ENCODE measurements around the gene MAPK10. TPM values are rescaled to one million over a fixed set of nuclear protein-coding genes. Genes with fewer than 3 reads are reported as not detected.

MAPK10 gene
- total and polyA plus RNA-seq, 10 of the 15 experiments (the other 5 are each of a cell fraction or from before 2014, with no cell fraction given), result 1.1 to 4.2 (median 2.4) TPM

DNA sequence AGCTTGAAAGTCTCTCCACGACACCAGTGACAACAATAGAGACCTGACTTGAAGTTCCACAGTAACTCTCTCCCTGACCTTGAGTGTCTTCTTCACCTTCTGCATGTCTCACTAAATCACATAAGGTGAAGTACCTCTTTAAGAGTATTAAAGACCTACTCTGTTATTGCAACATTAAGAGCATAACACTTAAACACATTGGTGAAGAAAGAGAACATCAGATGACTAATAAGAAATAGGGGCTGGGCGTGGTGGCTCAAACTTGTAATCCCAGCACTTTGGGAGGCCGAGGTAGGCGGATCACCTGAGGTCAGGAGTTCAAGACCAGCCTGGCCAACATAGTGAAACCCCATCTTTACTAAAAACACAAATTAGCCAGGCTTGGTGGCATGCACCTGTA is 33.9 kb upstream of the MAPK10 start:
- Histone ChIP-seq H3K27ac (ENCODE audit: control insufficient read depth, insufficient read depth) (no peak overlapping the region), H3K4me2 (ENCODE audit: control insufficient read depth, insufficient read depth) (no peak overlapping the region), H4K20me1 (ENCODE audit: control insufficient read depth, insufficient read depth) (no peaks in the 10 kb centered on the region), H3K9me3 (replicated peaks; ENCODE audit: control insufficient read depth, insufficient read depth, low read length) (no peaks in the 10 kb centered on the region), H3K9ac (ENCODE audit: control insufficient read depth, insufficient read depth, low read length) (no peak overlapping the region), H3K36me3 (ENCODE audit: control insufficient read depth in 2 of 2, insufficient read depth in 2 of 2, low read length in 1 of 2) (no peaks in the 10 kb centered on the region), H3K4me3 (no peak overlapping the region), H2AFZ (ENCODE audit: control insufficient read depth, low read depth, low read length) (no peak overlapping the region), H3K27me3 (replicated peaks in 1 of 2; ENCODE audit: control insufficient read depth in 2 of 2, insufficient read depth in 2 of 2, low read length in 1 of 2) (no peaks in the 10 kb centered on the region), H3K4me1 (ENCODE audit: control insufficient read depth, insufficient read depth, low read length) (no peaks in the 10 kb centered on the region), H3K79me2 (ENCODE audit: control insufficient read depth, insufficient read depth, low read length) (no peaks in the 10 kb centered on the region)
- no TSS peak for BruUV-seq (replicated peaks)
- TF ChIP-seq DPF2 (IDR thresholded peaks at IDR 0.05), result no peak
- TF ChIP-seq, protein P1, sequence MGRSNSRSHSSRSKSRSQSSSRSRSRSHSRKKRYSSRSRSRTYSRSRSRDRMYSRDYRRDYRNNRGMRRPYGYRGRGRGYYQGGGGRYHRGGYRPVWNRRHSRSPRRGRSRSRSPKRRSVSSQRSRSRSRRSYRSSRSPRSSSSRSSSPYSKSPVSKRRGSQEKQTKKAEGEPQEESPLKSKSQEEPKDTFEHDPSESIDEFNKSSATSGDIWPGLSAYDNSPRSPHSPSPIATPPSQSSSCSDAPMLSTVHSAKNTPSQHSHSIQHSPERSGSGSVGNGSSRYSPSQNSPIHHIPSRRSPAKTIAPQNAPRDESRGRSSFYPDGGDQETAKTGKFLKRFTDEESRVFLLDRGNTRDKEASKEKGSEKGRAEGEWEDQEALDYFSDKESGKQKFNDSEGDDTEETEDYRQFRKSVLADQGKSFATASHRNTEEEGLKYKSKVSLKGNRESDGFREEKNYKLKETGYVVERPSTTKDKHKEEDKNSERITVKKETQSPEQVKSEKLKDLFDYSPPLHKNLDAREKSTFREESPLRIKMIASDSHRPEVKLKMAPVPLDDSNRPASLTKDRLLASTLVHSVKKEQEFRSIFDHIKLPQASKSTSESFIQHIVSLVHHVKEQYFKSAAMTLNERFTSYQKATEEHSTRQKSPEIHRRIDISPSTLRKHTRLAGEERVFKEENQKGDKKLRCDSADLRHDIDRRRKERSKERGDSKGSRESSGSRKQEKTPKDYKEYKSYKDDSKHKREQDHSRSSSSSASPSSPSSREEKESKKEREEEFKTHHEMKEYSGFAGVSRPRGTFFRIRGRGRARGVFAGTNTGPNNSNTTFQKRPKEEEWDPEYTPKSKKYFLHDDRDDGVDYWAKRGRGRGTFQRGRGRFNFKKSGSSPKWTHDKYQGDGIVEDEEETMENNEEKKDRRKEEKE (IDR thresholded peaks at IDR 0.05), result no peak
- TF ChIP-seq ASH2L (IDR thresholded peaks at IDR 0.05; ENCODE audit: borderline replicate concordance, low read depth), result no peak
- no peak for TF ChIP-seq HDGF (IDR thresholded peaks at IDR 0.05)
- TF ChIP-seq MTA3 (IDR thresholded peaks at IDR 0.05; ENCODE audit: borderline replicate concordance, low read length), result no peak
- TF ChIP-seq MXI1 (IDR thresholded peaks at IDR 0.05; ENCODE audit: low read depth, low read length), result no peak
- no peak for TF ChIP-seq FOXK2 (IDR thresholded peaks at IDR 0.05)
- TF ChIP-seq STAT1 (conservative IDR thresholded peaks at IDR 0.05), result no peak
- TF ChIP-seq, protein P2, sequence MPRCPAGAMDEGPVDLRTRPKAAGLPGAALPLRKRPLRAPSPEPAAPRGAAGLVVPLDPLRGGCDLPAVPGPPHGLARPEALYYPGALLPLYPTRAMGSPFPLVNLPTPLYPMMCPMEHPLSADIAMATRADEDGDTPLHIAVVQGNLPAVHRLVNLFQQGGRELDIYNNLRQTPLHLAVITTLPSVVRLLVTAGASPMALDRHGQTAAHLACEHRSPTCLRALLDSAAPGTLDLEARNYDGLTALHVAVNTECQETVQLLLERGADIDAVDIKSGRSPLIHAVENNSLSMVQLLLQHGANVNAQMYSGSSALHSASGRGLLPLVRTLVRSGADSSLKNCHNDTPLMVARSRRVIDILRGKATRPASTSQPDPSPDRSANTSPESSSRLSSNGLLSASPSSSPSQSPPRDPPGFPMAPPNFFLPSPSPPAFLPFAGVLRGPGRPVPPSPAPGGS (IDR thresholded peaks at IDR 0.05; ENCODE audit: borderline replicate concordance, insufficient read depth, low read depth, low read length, poor library complexity, severe bottlenecking), result no peak
- no peak for TF ChIP-seq FOS (IDR thresholded peaks at IDR 0.05; ENCODE audit: borderline replicate concordance, extremely low read depth, insufficient read length)
- TF ChIP-seq ZNF207 (IDR thresholded peaks at IDR 0.05; ENCODE audit: borderline replicate concordance), result no peak
- TF ChIP-seq, protein P3, sequence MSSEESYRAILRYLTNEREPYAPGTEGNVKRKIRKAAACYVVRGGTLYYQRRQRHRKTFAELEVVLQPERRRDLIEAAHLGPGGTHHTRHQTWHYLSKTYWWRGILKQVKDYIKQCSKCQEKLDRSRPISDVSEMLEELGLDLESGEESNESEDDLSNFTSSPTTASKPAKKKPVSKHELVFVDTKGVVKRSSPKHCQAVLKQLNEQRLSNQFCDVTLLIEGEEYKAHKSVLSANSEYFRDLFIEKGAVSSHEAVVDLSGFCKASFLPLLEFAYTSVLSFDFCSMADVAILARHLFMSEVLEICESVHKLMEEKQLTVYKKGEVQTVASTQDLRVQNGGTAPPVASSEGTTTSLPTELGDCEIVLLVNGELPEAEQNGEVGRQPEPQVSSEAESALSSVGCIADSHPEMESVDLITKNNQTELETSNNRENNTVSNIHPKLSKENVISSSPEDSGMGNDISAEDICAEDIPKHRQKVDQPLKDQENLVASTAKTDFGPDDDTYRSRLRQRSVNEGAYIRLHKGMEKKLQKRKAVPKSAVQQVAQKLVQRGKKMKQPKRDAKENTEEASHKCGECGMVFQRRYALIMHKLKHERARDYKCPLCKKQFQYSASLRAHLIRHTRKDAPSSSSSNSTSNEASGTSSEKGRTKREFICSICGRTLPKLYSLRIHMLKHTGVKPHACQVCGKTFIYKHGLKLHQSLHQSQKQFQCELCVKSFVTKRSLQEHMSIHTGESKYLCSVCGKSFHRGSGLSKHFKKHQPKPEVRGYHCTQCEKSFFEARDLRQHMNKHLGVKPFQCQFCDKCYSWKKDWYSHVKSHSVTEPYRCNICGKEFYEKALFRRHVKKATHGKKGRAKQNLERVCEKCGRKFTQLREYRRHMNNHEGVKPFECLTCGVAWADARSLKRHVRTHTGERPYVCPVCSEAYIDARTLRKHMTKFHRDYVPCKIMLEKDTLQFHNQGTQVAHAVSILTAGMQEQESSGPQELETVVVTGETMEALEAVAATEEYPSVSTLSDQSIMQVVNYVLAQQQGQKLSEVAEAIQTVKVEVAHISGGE (CRISPR knock-in tag; IDR thresholded peaks at IDR 0.05), result no peak
- TF ChIP-seq MTA2 (IDR thresholded peaks at IDR 0.05; ENCODE audit: low read depth), result no peak
- no peak for TF ChIP-seq SIX5 (IDR thresholded peaks at IDR 0.05; ENCODE audit: low read depth, low read length, severe bottlenecking)
- WGBS (ENCODE audit: insufficient coverage, insufficient replicate concordance, low lambda C conversion rate, missing lambda C conversion rate), result 2% methylated on average over 4 of the region's 4 CpGs
- CTCF ChIA-PET, result interaction anchor here (1.7 kb wide), 1 partner anchor 10 kb away, joined by 6 read pairs; no protein-coding TSS in a partner anchor
- RAD21 ChIA-PET (ENCODE audit: unreplicated experiment), result no interaction called here
- POLR2A ChIA-PET, result interaction anchor here (0.7 to 0.9 kb wide), 2 partner anchors 11 to 28 kb away, joined by 3 read pairs; no protein-coding TSS in a partner anchor
- FAIRE-seq, result no peak
- ATAC-seq, result no peak
- no peak for DNase-seq (ENCODE audit: low read depth, low spot score)
- in situ Hi-C loops (cut with MboI), result no loop called here
- SMC1A ChIA-PET (ENCODE audit: uncharacterized antibody, unreplicated experiment), result no interaction called here
- intact Hi-C loops (cut with micrococcal nuclease; ENCODE audit: unreplicated experiment), result no loop called here

Data from GM12878 (cell line).